Measurements from ENCODE around the gene BOLA3. TPM values are rescaled to one million over a fixed set of nuclear protein-coding genes. Genes with fewer than 3 reads are reported as not detected.

The BOLA3 gene
- total RNA-seq, 1 experiment from 2014 or later, result 120 TPM

GRCh38 chr2:74164761-74165160 lies 17.0 kb upstream of the BOLA3 start:
- Histone ChIP-seq H2AFZ (ENCODE audit: low read length) (no peak overlapping the region), H3K9me3 (ENCODE audit: low read length) (no peaks in the 10 kb centered on the region), H3K4me1 (ENCODE audit: low read length) (peaks cover 5% of the 10 kb centered on the region; the same call in 1 of the 2 replicates), H3K79me2 (ENCODE audit: low read length) (peaks cover 91% of the 10 kb centered on the region), H4K20me1 (ENCODE audit: insufficient read depth, low read depth, low read length) (peaks cover 49% of the 10 kb centered on the region), H3K9ac (ENCODE audit: low read length) (no peak overlapping the region), H3K4me2 (ENCODE audit: low read depth, low read length, poor library complexity, severe bottlenecking) (no peak overlapping the region), H3K27me3 (ENCODE audit: low read length) (no peaks in the 10 kb centered on the region), H3K9me2 (replicated peaks; ENCODE audit: insufficient read depth, low read length) (no peaks in the 10 kb centered on the region), H3K27ac (ENCODE audit: low read length) (no peak overlapping the region), H3K36me3 (ENCODE audit: insufficient read depth, low read length) (peaks cover 89% of the 10 kb centered on the region), H3K4me3 (ENCODE audit: low read length) (no peak overlapping the region)
- no peak for DNase-seq

- Histone ChIP-seq H4K20me1 (ENCODE audit: insufficient read depth, low read depth, low read length) (peaks cover 61% of the 10 kb centered on the region), H3K79me2 (ENCODE audit: low read length) (peaks cover 81% of the 10 kb centered on the region), H3K4me3 (ENCODE audit: low read length) (no peak overlapping the region), H3K36me3 (ENCODE audit: insufficient read depth, low read length) (peaks cover 86% of the 10 kb centered on the region), H2AFZ (ENCODE audit: low read length) (no peak overlapping the region), H3K27ac (ENCODE audit: low read length) (no peak overlapping the region), H3K9me2 (replicated peaks; ENCODE audit: insufficient read depth, low read length) (no peaks in the 10 kb centered on the region), H3K4me1 (ENCODE audit: low read length) (peaks cover 21% of the 10 kb centered on the region), H3K9me3 (ENCODE audit: low read length) (no peaks in the 10 kb centered on the region), H3K4me2 (ENCODE audit: low read depth, low read length, poor library complexity, severe bottlenecking) (no peak overlapping the region), H3K9ac (ENCODE audit: low read length) (no peak overlapping the region), H3K27me3 (ENCODE audit: low read length) (no peaks in the 10 kb centered on the region)
- no peak for DNase-seq
These were observed 15.2 kb upstream of the BOLA3 start for GRCh38 chr2:74162951-74163350.

- Histone ChIP-seq H2AFZ (ENCODE audit: low read length) (no peak overlapping the region), H4K20me1 (ENCODE audit: insufficient read depth, low read depth, low read length) (peaks cover 37% of the 10 kb centered on the region), H3K4me2 (ENCODE audit: low read depth, low read length, poor library complexity, severe bottlenecking) (peak overlapping the region; percentile 55), H3K27ac (ENCODE audit: low read length) (peak overlapping the region; percentile 89), H3K4me3 (ENCODE audit: low read length) (no peak overlapping the region), H3K9me2 (replicated peaks; ENCODE audit: insufficient read depth, low read length) (no peaks in the 10 kb centered on the region), H3K27me3 (ENCODE audit: low read length) (no peaks in the 10 kb centered on the region), H3K4me1 (ENCODE audit: low read length) (peaks cover 86% of the 10 kb centered on the region), H3K9ac (ENCODE audit: low read length) (no peak overlapping the region), H3K36me3 (ENCODE audit: insufficient read depth, low read length) (peaks cover 85% of the 10 kb centered on the region; the same call in 1 of the 2 replicates), H3K79me2 (ENCODE audit: low read length) (peaks cover 32% of the 10 kb centered on the region), H3K9me3 (ENCODE audit: low read length) (no peaks in the 10 kb centered on the region)
- DNase-seq, result no peak
These were observed 8.1 kb upstream of the BOLA3 start for GRCh38 chr2:74155830-74156229.

- Histone ChIP-seq H3K9ac (ENCODE audit: low read length) (peak overlapping the region; percentile 34; the same call in 1 of the 2 replicates), H4K20me1 (ENCODE audit: insufficient read depth, low read depth, low read length) (peaks cover 25% of the 10 kb centered on the region), H3K36me3 (ENCODE audit: insufficient read depth, low read length) (peaks cover 68% of the 10 kb centered on the region; the same call in 1 of the 2 replicates), H3K79me2 (ENCODE audit: low read length) (peaks cover 20% of the 10 kb centered on the region), H2AFZ (ENCODE audit: low read length) (no peak overlapping the region), H3K4me2 (ENCODE audit: low read depth, low read length, poor library complexity, severe bottlenecking) (peak overlapping the region; percentile 55), H3K9me3 (ENCODE audit: low read length) (no peaks in the 10 kb centered on the region), H3K4me1 (ENCODE audit: low read length) (peaks cover 97% of the 10 kb centered on the region), H3K4me3 (ENCODE audit: low read length) (peak overlapping the region; percentile 1; the same call in 1 of the 2 replicates), H3K9me2 (replicated peaks; ENCODE audit: insufficient read depth, low read length) (no peaks in the 10 kb centered on the region), H3K27ac (ENCODE audit: low read length) (peak overlapping the region; percentile 89), H3K27me3 (ENCODE audit: low read length) (no peaks in the 10 kb centered on the region)
- DNase-seq, result no peak
These were observed 5.2 kb upstream of the BOLA3 start for GRCh38 chr2:74152954-74153353.

GRCh38 chr2:74149570-74150319 lies 2.0 kb upstream of the BOLA3 start:
- Histone ChIP-seq H3K79me2 (ENCODE audit: low read length) (peaks cover 21% of the 10 kb centered on the region), H3K4me1 (ENCODE audit: low read length) (peaks cover 77% of the 10 kb centered on the region), H3K9ac (ENCODE audit: low read length) (peak overlapping the region; percentile 7; the same call in 1 of the 2 replicates), H3K4me3 (ENCODE audit: low read length) (no peak overlapping the region), H3K9me3 (ENCODE audit: low read length) (no peaks in the 10 kb centered on the region), H3K9me2 (replicated peaks; ENCODE audit: insufficient read depth, low read length) (no peaks in the 10 kb centered on the region), H4K20me1 (ENCODE audit: insufficient read depth, low read depth, low read length) (peaks cover 13% of the 10 kb centered on the region), H2AFZ (ENCODE audit: low read length) (no peak overlapping the region), H3K27me3 (ENCODE audit: low read length) (no peaks in the 10 kb centered on the region), H3K36me3 (ENCODE audit: insufficient read depth, low read length) (peaks cover 40% of the 10 kb centered on the region; the same call in 1 of the 2 replicates), H3K27ac (ENCODE audit: low read length) (peak overlapping the region; percentile 57), H3K4me2 (ENCODE audit: low read depth, low read length, poor library complexity, severe bottlenecking) (peak overlapping the region; percentile 84)
- DNase-seq, result no peak

GRCh38 chr2:74149247-74149525 lies 1.5 kb upstream of the BOLA3 start:
- H3K9me2 ChIP-seq (replicated peaks; ENCODE audit: insufficient read depth, low read length), result no peaks in the 10 kb centered on the region
- peak overlapping the region; percentile 57 for H3K27ac ChIP-seq (ENCODE audit: low read length)
- H3K27me3 ChIP-seq (ENCODE audit: low read length), result no peaks in the 10 kb centered on the region
- H3K9ac ChIP-seq (ENCODE audit: low read length), result peak overlapping the region; percentile 7; the same call in 1 of the 2 replicates
- peak; percentile 84 for DNase-seq
- H3K9me3 ChIP-seq (ENCODE audit: low read length), result no peaks in the 10 kb centered on the region
- peaks cover 72% of the 10 kb centered on the region for H3K4me1 ChIP-seq (ENCODE audit: low read length)
- H3K4me3 ChIP-seq (ENCODE audit: low read length), result no peak overlapping the region
- peak overlapping the region; percentile 84 for H3K4me2 ChIP-seq (ENCODE audit: low read depth, low read length, poor library complexity, severe bottlenecking)
- H2AFZ ChIP-seq (ENCODE audit: low read length), result no peak overlapping the region
- H3K36me3 ChIP-seq (ENCODE audit: insufficient read depth, low read length), result peaks cover 34% of the 10 kb centered on the region; the same call in 1 of the 2 replicates
- peaks cover 18% of the 10 kb centered on the region for H3K79me2 ChIP-seq (ENCODE audit: low read length)
- H4K20me1 ChIP-seq (ENCODE audit: insufficient read depth, low read depth, low read length), result peaks cover 13% of the 10 kb centered on the region

GRCh38 chr2:74148457-74149246 lies 940 bp upstream of the BOLA3 start:
- peak overlapping the region; percentile 69 for H3K9ac ChIP-seq (ENCODE audit: low read length)
- peak overlapping the region; percentile 76 for H3K4me3 ChIP-seq (ENCODE audit: low read length)
- peak overlapping the region; percentile 57 for H3K27ac ChIP-seq (ENCODE audit: low read length)
- peaks cover 66% of the 10 kb centered on the region for H3K4me1 ChIP-seq (ENCODE audit: low read length)
- no peaks in the 10 kb centered on the region for H3K9me3 ChIP-seq (ENCODE audit: low read length)
- H3K36me3 ChIP-seq (ENCODE audit: insufficient read depth, low read length), result peaks cover 32% of the 10 kb centered on the region; the same call in 1 of the 2 replicates
- peak overlapping the region; percentile 35; the same call in 1 of the 2 replicates for H2AFZ ChIP-seq (ENCODE audit: low read length)
- peak overlapping the region; percentile 84 for H3K4me2 ChIP-seq (ENCODE audit: low read depth, low read length, poor library complexity, severe bottlenecking)
- no peaks in the 10 kb centered on the region for H3K9me2 ChIP-seq (replicated peaks; ENCODE audit: insufficient read depth, low read length)
- DNase-seq, result no peak
- no peaks in the 10 kb centered on the region for H3K27me3 ChIP-seq (ENCODE audit: low read length)
- H4K20me1 ChIP-seq (ENCODE audit: insufficient read depth, low read depth, low read length), result peaks cover 13% of the 10 kb centered on the region
- peaks cover 16% of the 10 kb centered on the region for H3K79me2 ChIP-seq (ENCODE audit: low read length)
